SK-N-SH (cell line): ENCODE results near the gene PNLIPRP1. TPM values are rescaled to one million over a fixed set of nuclear protein-coding genes. Genes with fewer than 3 reads are reported as not detected.

Experiments used
- CTCF ChIA-PET: fragments of 300-600, 350-600 bp; formaldehyde crosslinking; extraction: SDS; loops from one replicate; lab custom pipeline; 2021; lab: Yijun Ruan, JAX
- POLR2A ChIA-PET: fragments of 350-600 bp; sonication (Branson Sonifier 250); formaldehyde crosslinking; extraction: SDS; loops from one replicate; lab custom pipeline; 2020; ENCODE audit warnings: antibody characterized with exemption, inconsistent platforms; lab: Yijun Ruan, JAX
- DNase-seq: peaks from one replicate; pipeline ENCODE4 v3.0.0; 2012
- H2AFZ ChIP-seq: fragments of 200-600 bp; sonication (generic); 2 replicates; pipeline ENCODE4 v1.8.1; 2016; ENCODE audit warnings: antibody characterized with exemption, mild to moderate bottlenecking, low read depth
- H3F3A ChIP-seq: fragments of 200-600 bp; sonication (generic); replicated peaks from 2 replicates; pipeline ENCODE3; 2016; ENCODE audit warnings: antibody characterized with exemption, mild to moderate bottlenecking; ENCODE audit not compliant: insufficient read depth
- H3K27ac ChIP-seq, 2 experiments: fragments of 200-500 bp in 1 of 2; fragments of 200-600 bp in 1 of 2; sonication (Bioruptor generic) in 1 of 2; sonication (generic), shearing (Covaris generic) in 1 of 2; 2 replicates each; pipeline versions ENCODE4 v1.5.1 to v1.6.1; 2014 to 2016; ENCODE audit warnings: low read depth in 2 of 2, inconsistent platforms in 1 of 2, low read length in 1 of 2, mild to moderate bottlenecking in 1 of 2, mixed read lengths in 1 of 2
- H3K27me3 ChIP-seq: fragments of 200-600 bp; sonication (generic), shearing (Covaris generic); 2 replicates; pipeline ENCODE4 v1.6.1; 2016; ENCODE audit warnings: mixed run types; ENCODE audit not compliant: insufficient read depth
- H3K36me3 ChIP-seq, 2 experiments: fragments of 200-500 bp in 1 of 2; fragments of 200-600 bp in 1 of 2; sonication (Bioruptor generic) in 1 of 2; sonication (generic) in 1 of 2; replicated peaks in 1 of 2; 2 replicates each; pipeline versions ENCODE3 to v1.5.1; 2014 to 2016; ENCODE audit warnings: low read length in 1 of 2, mild to moderate bottlenecking in 1 of 2; ENCODE audit not compliant: insufficient read depth in 2 of 2, control insufficient read depth in 1 of 2
- H3K4me1 ChIP-seq, 2 experiments: fragments of 200-500 bp in 1 of 2; fragments of 200-600 bp in 1 of 2; sonication (Bioruptor generic) in 1 of 2; sonication (generic), shearing (Covaris generic) in 1 of 2; 2 replicates each; pipeline versions ENCODE4 v1.5.1 to v1.6.1; 2014 to 2016; ENCODE audit warnings: low read depth in 1 of 2, low read length in 1 of 2, mixed run types in 1 of 2; ENCODE audit not compliant: insufficient read depth in 2 of 2, control insufficient read depth in 1 of 2
- H3K4me2 ChIP-seq: fragments of 200-600 bp; sonication (generic), shearing (Covaris generic); 2 replicates; pipeline ENCODE4 v1.6.1; 2017; ENCODE audit warnings: mixed run types
- H3K4me3 ChIP-seq, 2 experiments: fragments of 200-500 bp in 1 of 2; fragments of 200-600 bp in 1 of 2; sonication (Bioruptor generic) in 1 of 2; sonication (generic), shearing (Covaris generic) in 1 of 2; 2 replicates each; pipeline versions ENCODE4 v1.5.1 to v1.8.1; 2014 to 2016; ENCODE audit warnings: low read depth in 2 of 2, inconsistent platforms in 1 of 2, low read length in 1 of 2, mild to moderate bottlenecking in 1 of 2, mixed read lengths in 1 of 2, moderate library complexity in 1 of 2
- H3K79me2 ChIP-seq: fragments of 200-600 bp; sonication (generic); 2 replicates; pipeline ENCODE4 v1.8.1; 2017; ENCODE audit warnings: mild to moderate bottlenecking; ENCODE audit not compliant: insufficient read depth
- H3K9ac ChIP-seq: fragments of 200-600 bp; sonication (generic); 2 replicates; pipeline ENCODE4 v1.6.1; 2017; ENCODE audit warnings: mixed run types
- H3K9me2 ChIP-seq: fragments of 200-600 bp; sonication (generic); 2 replicates; pipeline ENCODE4 v1.6.1; 2017; ENCODE audit warnings: mixed run types
- H3K9me3 ChIP-seq: fragments of 200-600 bp; sonication (generic); 2 replicates; pipeline ENCODE4 v1.6.1; 2017; ENCODE audit warnings: mixed run types, mild to moderate bottlenecking, moderate library complexity
- H4K20me1 ChIP-seq: fragments of 200-600 bp; sonication (generic); 2 replicates; pipeline ENCODE4 v1.6.1; 2017; ENCODE audit warnings: mild to moderate bottlenecking, mixed run types; ENCODE audit not compliant: insufficient read depth
- EZH2phosphoT487 ChIP-seq: fragments of 200-600 bp; sonication (generic); IDR thresholded peaks from 2 replicates; pipeline ENCODE4 v1.6.1; 2017; ENCODE audit warnings: low read depth, mixed run types, mild to moderate bottlenecking, antibody characterized with exemption, moderate library complexity, borderline replicate concordance
- FOSL2 ChIP-seq: IDR thresholded peaks from 2 replicates; pipeline ENCODE4 v1.4.0; 2012; ENCODE audit warnings: low read depth, mild to moderate bottlenecking, moderate library complexity, borderline replicate concordance
- GATA2 ChIP-seq: sonication (generic); formaldehyde crosslinking; IDR thresholded peaks from 2 replicates; pipeline ENCODE4 v1.5.0; 2020; ENCODE audit warnings: mild to moderate bottlenecking, missing genetic modification reagents
- JUND ChIP-seq: IDR thresholded peaks from 2 replicates; pipeline ENCODE4 v1.4.0; 2012
- POLR2AphosphoS5 ChIP-seq: IDR thresholded peaks from 2 replicates; pipeline ENCODE4 v1.6.1; 2012; ENCODE audit warnings: low read depth, low read length
- RCOR1 ChIP-seq: fragments of 150-350 bp; IDR thresholded peaks from 2 replicates; pipeline ENCODE4 v1.6.1; 2017; ENCODE audit warnings: antibody characterized with exemption, low read length
- SIN3A ChIP-seq: IDR thresholded peaks from 2 replicates; pipeline ENCODE4 v1.6.1; 2012; ENCODE audit warnings: low read depth, mild to moderate bottlenecking, low read length, moderate library complexity, borderline replicate concordance
- TAF1 ChIP-seq: IDR thresholded peaks from 2 replicates; pipeline ENCODE4 v1.6.1; 2012; ENCODE audit warnings: low read depth, mild to moderate bottlenecking, low read length, moderate library complexity, borderline replicate concordance
- YY1 ChIP-seq: IDR thresholded peaks from 2 replicates; pipeline ENCODE4 v1.4.0; 2012; ENCODE audit warnings: low read depth, mild to moderate bottlenecking
- WGBS: methylation state at CpG from one replicate; pipeline ENCODE4 v1.1.6; 2017; ENCODE audit warnings: low lambda C conversion rate; 5-methylcytosine and 5-hydroxymethylcytosine counted together
- polyA plus RNA-seq, 3 experiments: library from polyadenylated mRNA; depleted of rRNA; stranded (reverse); fragments of >200 nt; gene quantifications; 2 replicates each; pipeline ENCODE4 v1.2.3, GENCODE V29; 2012
- TF ChIP-seq, protein P1 (sequence below): fragments of 200-600 bp; sonication (generic); IDR thresholded peaks from 2 replicates; pipeline ENCODE4 v1.6.1; 2017; ENCODE audit warnings: antibody characterized with exemption, mild to moderate bottlenecking, moderate library complexity
- TF ChIP-seq, protein P2 (sequence below): IDR thresholded peaks from 2 replicates; pipeline ENCODE4; 2012
- TF ChIP-seq, protein P3 (sequence below): IDR thresholded peaks from 2 replicates; pipeline ENCODE4 v1.6.1; 2012; ENCODE audit warnings: mild to moderate bottlenecking, low read depth, low read length, moderate library complexity
- TF ChIP-seq, protein P4 (sequence below): fragments of 150-350 bp; IDR thresholded peaks from 2 replicates; pipeline ENCODE4 v1.6.1; 2017; ENCODE audit warnings: antibody characterized with exemption, low read length, low read depth, borderline replicate concordance
- TF ChIP-seq, protein P5 (sequence below): IDR thresholded peaks from 2 replicates; pipeline ENCODE4 v1.4.0; 2012; ENCODE audit warnings: low read depth, borderline replicate concordance

PNLIPRP1 gene
- polyA plus RNA-seq, 1 of the 3 experiments (the other 2 are of a cell fraction): not detected

DNA sequence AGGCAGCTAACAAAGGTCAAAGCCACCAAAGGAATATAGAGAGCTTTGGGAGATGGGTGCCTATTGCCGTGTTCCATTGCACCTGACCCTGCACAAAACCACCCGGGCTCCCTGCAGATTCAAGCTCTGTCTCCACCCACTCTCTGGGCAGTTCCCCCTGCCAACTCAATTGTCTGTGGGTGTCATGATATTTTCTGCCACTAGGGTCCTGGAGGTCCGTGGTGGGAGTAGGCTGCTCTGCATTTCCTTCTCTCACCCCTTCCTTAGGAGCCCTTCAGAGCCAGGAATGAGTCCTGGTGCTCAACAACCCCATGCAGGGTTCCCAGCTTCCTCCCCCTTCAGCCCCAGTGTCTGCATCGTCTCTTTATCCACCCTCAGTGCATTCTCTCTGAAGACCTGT, 64.1 kb downstream of the PNLIPRP1 start:
- no peak overlapping the region for H3K4me2 ChIP-seq
- no peaks in the 10 kb centered on the region for H3K79me2 ChIP-seq
- WGBS: 15% methylated on average over 3 of the region's 4 CpGs
- H4K20me1 ChIP-seq: no peaks in the 10 kb centered on the region
- TF ChIP-seq, protein P1, sequence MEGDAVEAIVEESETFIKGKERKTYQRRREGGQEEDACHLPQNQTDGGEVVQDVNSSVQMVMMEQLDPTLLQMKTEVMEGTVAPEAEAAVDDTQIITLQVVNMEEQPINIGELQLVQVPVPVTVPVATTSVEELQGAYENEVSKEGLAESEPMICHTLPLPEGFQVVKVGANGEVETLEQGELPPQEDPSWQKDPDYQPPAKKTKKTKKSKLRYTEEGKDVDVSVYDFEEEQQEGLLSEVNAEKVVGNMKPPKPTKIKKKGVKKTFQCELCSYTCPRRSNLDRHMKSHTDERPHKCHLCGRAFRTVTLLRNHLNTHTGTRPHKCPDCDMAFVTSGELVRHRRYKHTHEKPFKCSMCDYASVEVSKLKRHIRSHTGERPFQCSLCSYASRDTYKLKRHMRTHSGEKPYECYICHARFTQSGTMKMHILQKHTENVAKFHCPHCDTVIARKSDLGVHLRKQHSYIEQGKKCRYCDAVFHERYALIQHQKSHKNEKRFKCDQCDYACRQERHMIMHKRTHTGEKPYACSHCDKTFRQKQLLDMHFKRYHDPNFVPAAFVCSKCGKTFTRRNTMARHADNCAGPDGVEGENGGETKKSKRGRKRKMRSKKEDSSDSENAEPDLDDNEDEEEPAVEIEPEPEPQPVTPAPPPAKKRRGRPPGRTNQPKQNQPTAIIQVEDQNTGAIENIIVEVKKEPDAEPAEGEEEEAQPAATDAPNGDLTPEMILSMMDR: peak; percentile 40
- no peak for TF ChIP-seq GATA2
- no peaks in the 10 kb centered on the region for H3K9me3 ChIP-seq
- no peak overlapping the region for H2AFZ ChIP-seq
- H3K27me3 ChIP-seq: no peaks in the 10 kb centered on the region
- no peak overlapping the region for H3K9ac ChIP-seq
- H3K27ac ChIP-seq: no peak overlapping the region
- H3F3A ChIP-seq: no peaks in the 10 kb centered on the region
- ChIA-PET POLR2A (no interaction called here), CTCF (interaction anchor here (0.7 to 2.3 kb wide), 9 partner anchors 9 to 520 kb away, joined by 3 to 17 read pairs (median 4); no protein-coding TSS in a partner anchor)
- no peaks in the 10 kb centered on the region; a peak in 1 of 4 replicates for H3K4me1 ChIP-seq
- DNase-seq: peak; percentile 46
- no peaks in the 10 kb centered on the region for H3K9me2 ChIP-seq
- no peak overlapping the region for H3K4me3 ChIP-seq
- H3K36me3 ChIP-seq: no peaks in the 10 kb centered on the region

DNA sequence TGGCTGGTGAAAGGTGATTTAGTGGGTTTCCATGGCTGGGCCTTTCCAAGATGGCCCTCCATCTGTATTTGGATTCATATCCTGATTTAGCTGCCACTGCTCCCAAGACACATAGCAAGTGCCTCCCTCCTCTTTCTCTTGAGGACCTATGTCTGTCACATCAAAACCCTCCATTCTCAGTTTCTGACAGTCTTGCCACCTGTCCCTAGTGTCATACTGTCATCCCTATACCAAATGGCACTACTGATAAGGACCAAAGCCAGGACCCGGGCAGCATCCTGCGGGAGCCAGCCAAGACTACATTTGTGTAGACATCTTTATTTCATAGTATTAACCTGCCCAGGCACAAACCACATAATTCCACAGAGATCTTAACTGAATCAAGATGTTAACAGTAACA, 64.8 kb downstream of the PNLIPRP1 start:
- no peak for DNase-seq
- H3F3A ChIP-seq: no peaks in the 10 kb centered on the region
- H3K79me2 ChIP-seq: no peaks in the 10 kb centered on the region
- POLR2A ChIA-PET: no interaction called here
- H3K27ac ChIP-seq: no peak overlapping the region
- H3K9ac ChIP-seq: no peak overlapping the region
- WGBS: 74% methylated on average over 2 of the region's 2 CpGs
- H3K36me3 ChIP-seq: no peaks in the 10 kb centered on the region
- CTCF ChIA-PET: interaction anchor here (0.7 to 2.3 kb wide), 4 partner anchors 12 to 519 kb away, joined by 3 to 17 read pairs (median 5); no protein-coding TSS in a partner anchor
- H3K4me3 ChIP-seq: no peak overlapping the region
- H3K27me3 ChIP-seq: no peaks in the 10 kb centered on the region
- no peaks in the 10 kb centered on the region for H3K9me3 ChIP-seq
- no peaks in the 10 kb centered on the region for H3K9me2 ChIP-seq
- no peaks in the 10 kb centered on the region for H4K20me1 ChIP-seq
- no peak overlapping the region for H2AFZ ChIP-seq
- no peak overlapping the region for H3K4me2 ChIP-seq
- no peaks in the 10 kb centered on the region; a peak in 1 of 4 replicates for H3K4me1 ChIP-seq
- TF ChIP-seq, protein P1: no peak
- TF ChIP-seq YY1: no peak
- TF ChIP-seq, protein P2, sequence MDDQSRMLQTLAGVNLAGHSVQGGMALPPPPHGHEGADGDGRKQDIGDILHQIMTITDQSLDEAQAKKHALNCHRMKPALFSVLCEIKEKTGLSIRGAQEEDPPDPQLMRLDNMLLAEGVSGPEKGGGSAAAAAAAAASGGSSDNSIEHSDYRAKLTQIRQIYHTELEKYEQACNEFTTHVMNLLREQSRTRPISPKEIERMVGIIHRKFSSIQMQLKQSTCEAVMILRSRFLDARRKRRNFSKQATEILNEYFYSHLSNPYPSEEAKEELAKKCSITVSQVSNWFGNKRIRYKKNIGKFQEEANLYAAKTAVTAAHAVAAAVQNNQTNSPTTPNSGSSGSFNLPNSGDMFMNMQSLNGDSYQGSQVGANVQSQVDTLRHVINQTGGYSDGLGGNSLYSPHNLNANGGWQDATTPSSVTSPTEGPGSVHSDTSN: no peak
- no peak for TF ChIP-seq POLR2AphosphoS5
- TF ChIP-seq JUND: no peak
- TF ChIP-seq, protein P3, sequence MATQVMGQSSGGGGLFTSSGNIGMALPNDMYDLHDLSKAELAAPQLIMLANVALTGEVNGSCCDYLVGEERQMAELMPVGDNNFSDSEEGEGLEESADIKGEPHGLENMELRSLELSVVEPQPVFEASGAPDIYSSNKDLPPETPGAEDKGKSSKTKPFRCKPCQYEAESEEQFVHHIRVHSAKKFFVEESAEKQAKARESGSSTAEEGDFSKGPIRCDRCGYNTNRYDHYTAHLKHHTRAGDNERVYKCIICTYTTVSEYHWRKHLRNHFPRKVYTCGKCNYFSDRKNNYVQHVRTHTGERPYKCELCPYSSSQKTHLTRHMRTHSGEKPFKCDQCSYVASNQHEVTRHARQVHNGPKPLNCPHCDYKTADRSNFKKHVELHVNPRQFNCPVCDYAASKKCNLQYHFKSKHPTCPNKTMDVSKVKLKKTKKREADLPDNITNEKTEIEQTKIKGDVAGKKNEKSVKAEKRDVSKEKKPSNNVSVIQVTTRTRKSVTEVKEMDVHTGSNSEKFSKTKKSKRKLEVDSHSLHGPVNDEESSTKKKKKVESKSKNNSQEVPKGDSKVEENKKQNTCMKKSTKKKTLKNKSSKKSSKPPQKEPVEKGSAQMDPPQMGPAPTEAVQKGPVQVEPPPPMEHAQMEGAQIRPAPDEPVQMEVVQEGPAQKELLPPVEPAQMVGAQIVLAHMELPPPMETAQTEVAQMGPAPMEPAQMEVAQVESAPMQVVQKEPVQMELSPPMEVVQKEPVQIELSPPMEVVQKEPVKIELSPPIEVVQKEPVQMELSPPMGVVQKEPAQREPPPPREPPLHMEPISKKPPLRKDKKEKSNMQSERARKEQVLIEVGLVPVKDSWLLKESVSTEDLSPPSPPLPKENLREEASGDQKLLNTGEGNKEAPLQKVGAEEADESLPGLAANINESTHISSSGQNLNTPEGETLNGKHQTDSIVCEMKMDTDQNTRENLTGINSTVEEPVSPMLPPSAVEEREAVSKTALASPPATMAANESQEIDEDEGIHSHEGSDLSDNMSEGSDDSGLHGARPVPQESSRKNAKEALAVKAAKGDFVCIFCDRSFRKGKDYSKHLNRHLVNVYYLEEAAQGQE: no peak
- no peak for TF ChIP-seq EZH2phosphoT487
- TF ChIP-seq RCOR1: no peak
- no peak for TF ChIP-seq FOSL2
- TF ChIP-seq TAF1: no peak
- TF ChIP-seq, protein P4, sequence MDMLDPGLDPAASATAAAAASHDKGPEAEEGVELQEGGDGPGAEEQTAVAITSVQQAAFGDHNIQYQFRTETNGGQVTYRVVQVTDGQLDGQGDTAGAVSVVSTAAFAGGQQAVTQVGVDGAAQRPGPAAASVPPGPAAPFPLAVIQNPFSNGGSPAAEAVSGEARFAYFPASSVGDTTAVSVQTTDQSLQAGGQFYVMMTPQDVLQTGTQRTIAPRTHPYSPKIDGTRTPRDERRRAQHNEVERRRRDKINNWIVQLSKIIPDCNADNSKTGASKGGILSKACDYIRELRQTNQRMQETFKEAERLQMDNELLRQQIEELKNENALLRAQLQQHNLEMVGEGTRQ: no peak
- TF ChIP-seq, protein P5, sequence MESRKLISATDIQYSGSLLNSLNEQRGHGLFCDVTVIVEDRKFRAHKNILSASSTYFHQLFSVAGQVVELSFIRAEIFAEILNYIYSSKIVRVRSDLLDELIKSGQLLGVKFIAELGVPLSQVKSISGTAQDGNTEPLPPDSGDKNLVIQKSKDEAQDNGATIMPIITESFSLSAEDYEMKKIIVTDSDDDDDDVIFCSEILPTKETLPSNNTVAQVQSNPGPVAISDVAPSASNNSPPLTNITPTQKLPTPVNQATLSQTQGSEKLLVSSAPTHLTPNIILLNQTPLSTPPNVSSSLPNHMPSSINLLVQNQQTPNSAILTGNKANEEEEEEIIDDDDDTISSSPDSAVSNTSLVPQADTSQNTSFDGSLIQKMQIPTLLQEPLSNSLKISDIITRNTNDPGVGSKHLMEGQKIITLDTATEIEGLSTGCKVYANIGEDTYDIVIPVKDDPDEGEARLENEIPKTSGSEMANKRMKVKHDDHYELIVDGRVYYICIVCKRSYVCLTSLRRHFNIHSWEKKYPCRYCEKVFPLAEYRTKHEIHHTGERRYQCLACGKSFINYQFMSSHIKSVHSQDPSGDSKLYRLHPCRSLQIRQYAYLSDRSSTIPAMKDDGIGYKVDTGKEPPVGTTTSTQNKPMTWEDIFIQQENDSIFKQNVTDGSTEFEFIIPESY: no peak
- no peak for TF ChIP-seq SIN3A
